ENCODE data around the gene SUSD1.

The SUSD1 gene

DNA sequence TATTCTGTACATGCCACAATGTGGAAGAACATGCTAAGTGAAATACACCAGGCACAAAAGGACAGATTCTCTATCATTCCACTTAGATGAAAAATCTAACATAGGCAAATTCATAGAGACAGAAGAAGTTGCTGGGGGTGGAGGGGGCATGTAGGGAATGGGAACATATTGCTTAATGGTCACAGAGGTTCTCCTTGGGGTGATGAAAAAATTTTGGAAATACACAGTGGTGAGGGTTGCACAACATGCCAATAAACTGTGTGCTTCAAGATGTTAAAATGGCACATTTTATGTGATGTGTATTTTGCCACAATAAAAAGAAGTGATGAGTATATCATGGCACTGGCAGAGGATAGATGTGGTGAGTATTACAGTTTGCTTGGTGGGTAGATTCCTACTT is 111.9 kb downstream of the SUSD1 start:
- DNase-seq, result no peak

- no peak for DNase-seq
Observed at GRCh38 chr9:112061152-112061740, 113.9 kb downstream of the SUSD1 start.

DNA sequence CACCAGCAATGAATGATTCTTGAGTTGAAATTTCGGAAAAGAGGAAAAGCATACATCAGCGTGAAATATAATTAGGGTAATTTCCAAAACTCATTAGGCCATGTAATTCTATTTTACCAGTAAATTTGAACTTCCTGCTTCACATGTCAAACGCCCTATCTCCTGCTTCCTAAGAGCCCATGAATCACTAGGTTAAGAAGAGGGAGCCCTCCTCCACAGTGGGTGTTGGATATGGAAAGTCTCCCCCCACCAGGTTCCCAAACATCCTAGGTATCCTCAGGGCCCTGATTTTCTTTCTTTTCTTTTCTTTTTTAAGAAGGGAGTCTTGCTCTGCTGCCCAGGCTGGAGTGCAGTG is 115.2 kb downstream of the SUSD1 start:
- no peak for DNase-seq

DNA sequence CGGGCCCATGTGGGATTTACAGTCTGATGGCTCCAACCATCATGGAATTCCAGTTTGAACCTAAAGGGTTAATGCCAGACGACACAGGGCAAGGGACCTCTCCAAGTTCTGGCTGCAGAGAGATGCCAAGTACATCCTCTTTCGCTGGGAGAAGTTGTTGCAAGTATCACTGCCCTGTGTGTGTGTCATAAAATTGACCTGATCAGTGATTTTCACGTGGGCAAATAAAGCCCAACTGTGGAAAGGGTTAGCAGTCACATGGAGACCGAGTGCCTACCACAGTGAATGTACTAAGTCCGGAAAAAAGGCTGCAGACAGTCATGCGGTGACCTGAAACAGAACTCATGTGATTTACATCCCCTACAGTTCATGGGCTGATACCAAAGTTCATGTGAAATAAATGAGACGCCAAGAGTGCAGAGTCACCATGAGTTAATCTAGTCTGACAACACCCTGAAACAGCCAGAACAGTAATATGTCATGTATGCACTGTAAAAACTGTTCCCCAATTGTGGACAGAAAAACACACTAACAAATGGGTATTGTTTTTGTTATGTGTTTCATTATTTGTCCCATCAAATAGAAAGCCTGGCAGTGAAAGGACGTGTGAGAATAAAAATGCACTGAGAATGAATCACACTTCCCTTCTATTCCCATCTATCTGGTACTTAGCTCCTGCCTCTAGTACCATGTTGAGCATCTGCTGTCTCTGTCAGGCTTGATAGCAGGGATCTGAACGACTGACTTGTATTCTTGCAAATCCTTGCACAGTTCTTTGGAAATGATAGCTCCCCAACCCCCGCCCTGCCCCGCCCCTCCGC is 115.7 kb downstream of the SUSD1 start:
- no peak for DNase-seq

DNA sequence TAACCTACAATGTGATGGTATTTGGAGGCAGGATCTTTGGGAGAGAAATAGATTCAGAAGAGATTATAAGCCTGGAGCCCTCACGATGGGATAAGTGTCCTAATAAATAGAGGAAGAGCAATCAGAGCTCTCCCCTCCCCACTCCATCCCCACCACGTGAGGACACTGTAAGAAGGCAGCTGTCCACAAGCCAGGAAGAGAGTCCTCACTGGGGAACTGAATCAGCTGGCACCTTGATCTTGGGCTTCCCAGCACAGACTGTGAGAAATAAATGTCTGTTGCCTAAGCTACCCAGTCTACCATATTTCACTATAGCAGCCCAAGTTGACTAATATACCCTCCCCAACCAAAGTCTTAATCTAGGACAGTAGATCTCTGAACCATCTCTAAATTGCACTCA is 118.1 kb downstream of the SUSD1 start:
- DNase-seq, result no peak

- no peak for DNase-seq
Observed at GRCh38 chr9:112054916-112055315, 120.2 kb downstream of the SUSD1 start.

DNA sequence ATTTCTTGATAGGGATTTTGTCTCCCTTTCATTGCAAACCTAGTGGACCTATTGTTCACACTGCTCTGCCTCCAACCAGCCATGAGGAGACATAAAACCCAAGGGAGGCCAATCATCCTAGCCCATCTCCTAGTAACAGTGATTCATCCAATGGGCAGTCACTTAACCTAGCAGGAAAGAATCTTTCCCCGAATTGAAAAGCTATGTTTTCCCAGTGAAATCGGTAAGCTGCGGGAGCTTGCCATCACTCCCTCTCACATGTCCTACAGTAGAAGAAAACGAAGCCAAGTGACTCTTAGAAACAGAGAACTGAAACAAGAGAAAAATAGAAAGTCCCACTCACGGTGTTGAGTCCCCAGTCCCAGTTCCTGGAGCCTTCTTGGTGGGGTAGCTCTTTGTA is 123.3 kb downstream of the SUSD1 start:
- DNase-seq, result no peak

- no peak for DNase-seq
Observed at GRCh38 chr9:112050544-112051475, 124.3 kb downstream of the SUSD1 start.

DNA sequence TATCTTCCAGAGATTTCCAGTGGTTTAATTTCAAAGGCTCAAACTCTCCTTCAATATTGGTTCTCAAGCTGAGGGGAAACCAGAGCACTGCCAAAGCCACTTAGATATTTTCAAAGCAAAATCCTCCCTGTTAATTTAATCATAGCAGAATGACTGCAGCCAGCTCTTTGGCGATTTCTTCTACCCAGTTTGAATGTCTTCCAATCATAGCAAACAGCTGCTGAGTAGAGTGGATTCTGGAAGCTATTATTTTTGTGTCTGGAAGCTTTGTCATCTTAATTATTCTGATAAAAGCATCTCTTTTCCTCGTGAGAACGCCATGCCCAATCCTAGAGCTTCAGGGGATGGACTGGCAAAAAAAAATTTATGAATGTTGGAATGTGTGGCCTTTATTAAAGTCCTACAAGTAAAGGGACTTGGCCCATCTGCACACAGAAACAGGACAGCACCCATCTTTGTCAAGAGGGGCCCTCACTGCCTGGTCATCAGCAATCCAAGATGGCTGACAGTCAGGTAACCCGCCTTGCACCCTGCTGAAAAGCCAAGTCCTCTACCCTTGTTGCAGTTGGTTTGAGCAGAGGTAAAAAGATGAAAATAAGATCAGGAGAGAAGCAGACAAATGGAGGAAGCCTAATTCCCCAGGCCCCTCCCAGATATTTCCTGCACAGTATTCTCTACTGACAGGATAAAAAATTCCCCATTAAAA is 125.1 kb downstream of the SUSD1 start:
- no peak for DNase-seq

- DNase-seq, result no peak
Observed at GRCh38 chr9:112048924-112049691, 126.0 kb downstream of the SUSD1 start.

DNA sequence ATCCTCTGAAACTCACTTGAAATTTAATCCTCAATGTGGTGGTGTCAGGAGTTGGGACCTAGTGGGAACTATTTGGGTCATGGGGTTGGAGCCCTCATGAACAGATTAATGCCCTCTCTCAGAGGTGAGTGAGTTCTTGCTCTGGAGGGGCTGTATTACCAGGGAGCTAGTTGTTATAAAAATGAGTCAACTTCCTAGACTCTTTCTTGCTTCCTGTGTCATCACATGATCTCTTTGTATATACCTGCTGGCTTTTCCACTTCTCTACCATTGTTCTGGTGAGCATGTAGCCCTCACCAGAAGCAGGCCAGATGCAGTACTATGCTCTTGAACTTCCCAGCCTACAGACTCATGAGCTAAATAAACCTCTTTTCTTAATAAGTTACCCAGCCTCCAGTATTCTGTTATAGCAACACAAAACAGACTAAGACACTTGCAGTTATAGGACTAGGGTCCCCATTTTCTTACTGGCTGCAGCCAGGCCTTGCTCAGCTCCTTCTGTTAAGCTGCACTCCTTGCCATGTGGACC is 127.5 kb downstream of the SUSD1 start:
- DNase-seq, result no peak

DNA sequence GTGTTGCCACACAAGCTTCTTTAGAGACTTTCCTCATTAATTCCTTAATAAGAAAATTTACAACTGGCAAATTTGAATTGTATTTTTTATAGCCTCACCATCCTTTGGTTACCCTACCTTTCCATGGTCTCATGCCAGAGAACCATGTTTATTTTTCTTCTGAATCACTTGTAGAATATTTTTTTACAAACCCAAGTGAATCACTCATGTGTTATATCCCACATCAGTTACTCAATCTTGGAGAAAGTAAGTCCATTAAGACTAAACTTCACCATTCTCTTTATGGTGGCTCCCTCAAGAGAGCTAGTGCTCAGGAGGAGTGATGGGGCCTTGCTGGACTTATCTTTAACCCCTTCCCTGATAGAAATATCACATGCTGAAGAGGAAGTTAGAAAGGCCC is 128.9 kb downstream of the SUSD1 start:
- DNase-seq, result no peak

DNA sequence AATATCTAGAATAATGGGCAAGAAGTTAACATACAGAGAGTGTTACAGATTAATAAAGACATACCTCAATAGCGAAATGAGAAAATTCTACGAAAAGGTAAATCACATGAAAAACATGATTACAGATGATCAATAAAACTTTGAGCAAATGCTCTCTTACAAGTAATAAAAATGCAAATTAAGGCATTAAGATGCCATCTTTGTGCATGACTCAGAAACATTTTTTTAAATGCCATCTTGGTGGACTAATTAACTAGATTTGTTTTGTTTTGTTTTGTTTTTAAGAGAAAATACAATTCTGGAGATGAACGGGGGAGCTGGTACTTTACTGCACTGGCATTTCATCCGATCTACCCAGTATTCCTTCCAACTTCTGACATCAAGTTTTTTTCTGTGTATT is 130.2 kb downstream of the SUSD1 start:
- DNase-seq, result no peak

- no peak for DNase-seq
Observed at GRCh38 chr9:112044186-112044585, 130.9 kb downstream of the SUSD1 start.

DNA sequence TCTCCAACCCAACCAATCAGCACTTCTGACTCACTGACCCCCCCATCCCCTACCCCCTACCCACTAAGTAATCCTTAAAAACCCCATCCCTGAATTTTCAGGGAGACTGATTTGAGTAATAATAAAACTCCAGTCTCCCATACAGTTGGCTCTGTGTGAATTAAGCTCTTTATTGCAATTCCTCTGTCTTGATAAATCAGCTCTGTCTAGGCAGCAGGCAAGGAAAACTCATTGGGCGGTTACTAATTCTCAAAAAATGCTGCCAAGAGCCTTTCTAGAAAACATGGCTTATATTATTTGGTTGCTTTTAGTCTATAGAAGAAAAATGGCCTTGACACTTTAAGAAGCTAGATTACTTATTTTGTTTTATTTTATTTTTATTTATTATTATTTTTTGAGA is 131.7 kb downstream of the SUSD1 start:
- no peak for DNase-seq

DNA sequence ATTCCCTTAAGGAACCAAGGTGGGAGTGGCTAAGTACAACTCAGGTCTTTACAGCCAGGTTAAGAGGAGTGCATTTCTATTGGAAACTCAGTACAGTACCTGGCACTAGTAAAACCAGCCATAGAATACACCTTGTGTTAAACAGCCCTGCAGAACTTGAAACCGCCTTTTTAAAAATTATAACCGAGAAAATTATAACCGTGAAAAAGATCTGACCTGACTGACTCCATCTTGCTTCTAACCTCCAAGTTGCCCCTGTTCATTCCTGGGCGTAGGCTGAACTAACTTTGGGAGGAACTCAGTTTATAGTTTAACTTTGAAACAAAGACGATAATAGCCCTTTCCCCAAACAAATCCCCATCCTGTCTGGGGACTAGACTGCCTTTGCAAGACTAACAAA is 132.3 kb downstream of the SUSD1 start:
- no peak for DNase-seq

DNA sequence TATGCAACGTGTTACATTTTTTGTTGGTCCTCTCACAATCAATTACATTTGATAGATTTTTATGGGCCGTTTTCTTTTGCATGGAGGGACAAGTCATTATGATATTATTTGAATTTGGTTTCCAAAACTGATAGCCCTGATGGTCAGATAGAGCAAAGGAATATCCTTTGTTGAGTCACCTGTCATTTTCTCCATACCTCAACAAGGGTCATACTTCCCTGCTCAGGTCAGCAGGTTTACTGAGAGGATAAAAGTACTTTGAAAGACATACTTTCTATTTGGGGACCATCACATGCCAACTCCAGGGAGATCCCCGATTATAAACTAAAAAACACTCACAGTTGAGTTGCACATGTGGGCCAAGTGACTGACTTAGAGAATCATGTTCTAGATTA is 132.9 kb downstream of the SUSD1 start:
- DNase-seq, result no peak

DNA sequence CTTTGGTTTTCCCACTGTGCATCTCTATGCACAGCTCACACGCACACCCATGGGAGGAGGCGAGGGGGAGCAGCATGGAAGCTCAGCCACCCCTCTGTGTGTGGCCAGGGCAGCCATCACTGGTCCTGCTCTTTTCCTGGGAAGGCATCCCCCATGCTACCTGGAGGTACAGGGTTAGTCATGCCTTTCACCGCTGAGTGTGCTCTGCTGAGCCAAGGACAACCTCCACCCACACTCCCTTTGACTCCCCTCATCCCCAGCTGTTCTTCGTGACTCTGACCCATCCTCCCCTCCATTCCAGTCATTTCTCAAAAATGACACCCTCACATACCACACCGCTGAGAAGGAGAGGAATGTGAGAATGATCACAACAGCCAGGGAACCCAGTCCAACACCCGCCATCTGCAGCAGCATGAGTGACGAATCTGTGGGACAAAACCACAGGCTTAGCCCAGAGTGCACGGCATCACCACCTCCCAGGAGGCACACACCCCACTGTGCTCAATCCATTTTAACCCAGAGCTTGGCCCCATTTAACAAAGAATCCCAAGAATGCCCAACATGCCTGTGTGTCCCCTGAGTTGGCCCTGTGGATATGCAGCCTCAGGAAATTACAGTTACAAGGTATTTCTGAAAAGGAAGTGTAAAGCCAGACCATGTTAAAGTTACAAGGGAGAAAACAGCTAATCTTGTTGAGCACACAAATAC is 133.4 kb downstream of the SUSD1 start:
- DNase-seq, result no peak

GRCh38 chr9:112041199-112041535 is 133.9 kb downstream of the SUSD1 start:
- DNase-seq, result no peak

- no peak for DNase-seq
Observed at GRCh38 chr9:112038017-112038408, 137.1 kb downstream of the SUSD1 start.

DNA sequence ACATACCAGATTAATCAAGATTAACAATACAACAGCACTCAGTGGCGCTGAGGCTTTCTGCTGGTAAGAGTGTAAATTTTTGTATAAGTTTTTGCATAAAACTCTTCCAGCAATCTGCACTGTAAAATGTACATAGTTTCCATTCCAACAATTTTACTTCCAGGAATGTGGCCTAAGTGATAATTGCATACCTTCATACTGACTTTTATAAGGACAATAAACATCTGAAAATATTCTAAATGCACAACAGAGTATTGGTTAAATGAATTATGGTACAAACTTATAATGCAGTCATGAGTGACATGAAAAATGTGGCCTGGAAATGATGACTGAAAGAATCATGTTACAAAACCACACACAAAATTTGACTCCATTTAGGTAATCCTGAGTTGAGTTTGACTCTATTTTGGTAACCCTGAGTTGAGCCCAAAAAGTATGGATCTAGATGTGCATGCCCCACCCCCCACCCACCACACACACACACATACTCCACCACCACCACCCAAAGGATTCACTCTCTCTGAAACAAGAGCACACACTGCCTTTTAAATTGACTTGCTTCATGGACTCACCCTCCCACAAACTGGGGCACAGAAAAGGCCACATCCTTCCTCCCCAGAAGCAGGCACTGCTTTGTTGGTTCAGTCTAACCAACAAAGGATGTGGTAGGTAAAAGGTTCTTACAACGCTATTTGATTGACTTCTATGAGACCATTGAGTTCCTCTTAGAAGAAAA is 137.6 kb downstream of the SUSD1 start:
- DNase-seq, result no peak
